T-helper 22 cell (primary cell): ENCODE measurements around the gene GJA5.
"Not testable (repeated sequence)": the region's sequence is repeated elsewhere in the genome, so short reads cannot be mapped to it uniquely, and the experiment has no call there.

Experiments used
- DNase-seq: peaks from one replicate; pipeline ENCODE4 v3.0.0-alpha.2; 2020; ENCODE audit warnings: low read depth

Gene GJA5

GRCh38 chr1:147762233-147763024, 2.0 kb upstream of the GJA5 start:
- DNase-seq, result no peak

- DNase-seq, result no peak
These were observed 1.9 kb downstream of the GJA5 start for GRCh38 chr1:147758379-147759100.

- DNase-seq, result no peak
These were observed 3.1 kb downstream of the GJA5 start for GRCh38 chr1:147757015-147757990.

- DNase-seq, result no peak
These were observed 4.1 kb downstream of the GJA5 start for GRCh38 chr1:147756341-147756740.

- no peak for DNase-seq
These were observed 5.7 kb downstream of the GJA5 start for GRCh38 chr1:147754661-147755060.

GRCh38 chr1:147753081-147753480, 7.3 kb downstream of the GJA5 start:
- no peak for DNase-seq

- no peak for DNase-seq
These were observed 7.9 kb downstream of the GJA5 start for GRCh38 chr1:147752511-147752910.

GRCh38 chr1:147751346-147751745, 9.1 kb downstream of the GJA5 start:
- no peak for DNase-seq

- DNase-seq, result no peak
These were observed 9.7 kb downstream of the GJA5 start for GRCh38 chr1:147750618-147751217.

- DNase-seq, result no peak
These were observed 10.6 kb downstream of the GJA5 start for GRCh38 chr1:147749792-147750191.

- no peak for DNase-seq
These were observed 11.6 kb downstream of the GJA5 start for GRCh38 chr1:147748676-147749350.

GRCh38 chr1:147747966-147748365, 12.4 kb downstream of the GJA5 start:
- no peak for DNase-seq

GRCh38 chr1:147745271-147745670, 15.1 kb downstream of the GJA5 start:
- DNase-seq, result no peak

GRCh38 chr1:147741065-147741464, 19.3 kb downstream of the GJA5 start:
- no peak for DNase-seq

- DNase-seq, result no peak
These were observed 20.0 kb downstream of the GJA5 start for GRCh38 chr1:147740391-147740790.

- DNase-seq, result no peak
These were observed 21.5 kb downstream of the GJA5 start for GRCh38 chr1:147738739-147739476.

- no peak for DNase-seq
These were observed 22.3 kb downstream of the GJA5 start for GRCh38 chr1:147738129-147738528.

- no peak for DNase-seq
These were observed 23.5 kb downstream of the GJA5 start for GRCh38 chr1:147736883-147737282.

- DNase-seq, result no peak
These were observed 25.0 kb downstream of the GJA5 start for GRCh38 chr1:147735423-147735822.

- DNase-seq, result not testable (repeated sequence)
These were observed 26.0 kb downstream of the GJA5 start for GRCh38 chr1:147734291-147734841.
